WTC11 (cell line): Measurements from ENCODE around the gene TTLL5. TPM values are rescaled to one million over a fixed set of nuclear protein-coding genes. Genes with fewer than 3 reads are reported as not detected.

Source experiments
- ATAC-seq: fragments of 200-7000 bp; cut with Tn5 transposase; 2 replicates; pipeline ENCODE4 v1.10.0; 2021; ENCODE audit warnings: mild to moderate bottlenecking, moderate library complexity
- CTCF ChIA-PET: fragments of 300-600 bp; sonication (Branson Sonifier 250); formaldehyde crosslinking; loops from one replicate; lab custom pipeline; 2021; ENCODE audit warnings: antibody characterized with exemption; lab: Charles Lee
- POLR2A ChIA-PET: fragments of 350-600 bp; sonication (Branson Sonifier 250); formaldehyde crosslinking; loops from one replicate; lab custom pipeline; 2021; ENCODE audit warnings: antibody characterized with exemption; lab: Charles Lee
- DNase-seq: peaks from one replicate; pipeline ENCODE4 v3.0.0; 2021; ENCODE audit warnings: low spot score
- H3K27ac Mint-ChIP-seq: 2 replicates; pipeline ENCODE4 v1.8.0; 2021; ENCODE audit warnings: mixed read lengths
- H3K27me3 Mint-ChIP-seq: 2 replicates; pipeline ENCODE4 v1.8.0; 2021; ENCODE audit warnings: low read depth, mild to moderate bottlenecking, moderate library complexity, mixed read lengths
- H3K36me3 Mint-ChIP-seq: 2 replicates; pipeline ENCODE4 v1.8.0; 2021; ENCODE audit warnings: mixed read lengths
- H3K4me1 Mint-ChIP-seq: 2 replicates; pipeline ENCODE4 v1.8.0; 2022; ENCODE audit warnings: mixed read lengths
- H3K4me3 Mint-ChIP-seq: 2 replicates; pipeline ENCODE4 v1.8.0; 2021; ENCODE audit warnings: mild to moderate bottlenecking, moderate library complexity, mixed read lengths
- H3K9me3 Mint-ChIP-seq: 2 replicates; pipeline ENCODE4 v1.8.0; 2021; ENCODE audit warnings: mixed read lengths
- ATF2 ChIP-seq: sonication (generic); formaldehyde crosslinking; IDR thresholded peaks from 2 replicates; pipeline ENCODE4 v1.8.1; 2022; ENCODE audit warnings: low read depth, missing genetic modification reagents, borderline replicate concordance
- ATF3 ChIP-seq: sonication (generic); formaldehyde crosslinking; conservative IDR thresholded peaks from 2 replicates; pipeline ENCODE4 v1.8.1; 2022; ENCODE audit warnings: mild to moderate bottlenecking, missing genetic modification reagents
- E2F1 ChIP-seq: sonication (generic); formaldehyde crosslinking; IDR thresholded peaks from 2 replicates; pipeline ENCODE4 v1.8.0; 2022; ENCODE audit warnings: mild to moderate bottlenecking, missing genetic modification reagents
- E2F5 ChIP-seq: sonication (generic); formaldehyde crosslinking; IDR thresholded peaks from 2 replicates; pipeline ENCODE4 v1.8.1; 2022; ENCODE audit warnings: mild to moderate bottlenecking, moderate library complexity, missing genetic modification reagents
- ESRRA ChIP-seq: sonication (generic); formaldehyde crosslinking; IDR thresholded peaks from 2 replicates; pipeline ENCODE4 v1.8.1; 2022; ENCODE audit warnings: mild to moderate bottlenecking, missing genetic modification reagents, borderline replicate concordance
- FOXP1 ChIP-seq: sonication (generic); formaldehyde crosslinking; IDR thresholded peaks from 2 replicates; pipeline ENCODE4 v1.8.0; 2022; ENCODE audit warnings: missing genetic modification reagents, mild to moderate bottlenecking, moderate library complexity, borderline replicate concordance
- FOXP4 ChIP-seq: sonication (generic); formaldehyde crosslinking; IDR thresholded peaks from 2 replicates; pipeline ENCODE4 v1.8.0; 2022; ENCODE audit warnings: mild to moderate bottlenecking, missing genetic modification reagents
- GTF2I ChIP-seq: fragments of 250-450 bp; sonication (Bioruptor Pico); conservative IDR thresholded peaks from 2 replicates; pipeline ENCODE4 v1.4.0; 2021; ENCODE audit warnings: mild to moderate bottlenecking
- MXD4 ChIP-seq: fragments of 250-450 bp; sonication (Bioruptor Pico); IDR thresholded peaks from 2 replicates; pipeline ENCODE4 v1.8.0; 2021; ENCODE audit warnings: mild to moderate bottlenecking, moderate library complexity, borderline replicate concordance
- NR1H2 ChIP-seq: sonication (generic); formaldehyde crosslinking; IDR thresholded peaks from 2 replicates; pipeline ENCODE4 v1.9.0; 2021; ENCODE audit warnings: mild to moderate bottlenecking, moderate library complexity, missing genetic modification reagents
- PRDM15 ChIP-seq: sonication (generic); formaldehyde crosslinking; IDR thresholded peaks from 2 replicates; pipeline ENCODE4 v1.8.0; 2022; ENCODE audit warnings: missing genetic modification reagents
- PREB ChIP-seq: sonication (generic); formaldehyde crosslinking; IDR thresholded peaks from 2 replicates; pipeline ENCODE4 v1.8.1; 2022; ENCODE audit warnings: mild to moderate bottlenecking, missing genetic modification reagents, moderate library complexity, borderline replicate concordance
- SOX15 ChIP-seq: fragments of 250-450 bp; sonication (Bioruptor Pico); IDR thresholded peaks from 2 replicates; pipeline ENCODE4 v1.9.0; 2021; ENCODE audit warnings: mild to moderate bottlenecking
- TEAD4 ChIP-seq: sonication (generic); formaldehyde crosslinking; IDR thresholded peaks from 2 replicates; pipeline ENCODE4 v1.8.0; 2022; ENCODE audit warnings: mild to moderate bottlenecking, missing genetic modification reagents
- ZBTB43 ChIP-seq: sonication (generic); formaldehyde crosslinking; IDR thresholded peaks from 2 replicates; pipeline ENCODE4 v1.8.1; 2023; ENCODE audit warnings: mild to moderate bottlenecking, missing genetic modification reagents
- ZMAT4 ChIP-seq: fragments of 250-450 bp; sonication (Bioruptor Pico); IDR thresholded peaks from 2 replicates; pipeline ENCODE4 v1.9.0; 2021; ENCODE audit warnings: mild to moderate bottlenecking
- ZNF423 ChIP-seq: fragments of 250-450 bp; sonication (Bioruptor Pico); IDR thresholded peaks from 2 replicates; pipeline ENCODE4 v2.1.2; 2022; ENCODE audit warnings: mild to moderate bottlenecking, moderate library complexity
- total RNA-seq: library from RNA; stranded (reverse); gene quantifications from 3 replicates; pipeline ENCODE4 v1.2.3, GENCODE V29; 2021

TTLL5 gene
- total RNA-seq, 1 experiment from 2014 or later: 39.6 TPM

GRCh38 chr14:75904311-75904710, 243.3 kb downstream of the TTLL5 start:
- Mint-ChIP-seq H3K27ac (no peak overlapping the region), H3K9me3 (no peaks in the 10 kb centered on the region), H3K27me3 (no peaks in the 10 kb centered on the region), H3K4me3 (no peak overlapping the region), H3K36me3 (no peaks in the 10 kb centered on the region), H3K4me1 (no peaks in the 10 kb centered on the region)
- no peak for DNase-seq
- ChIA-PET POLR2A (no interaction called here), CTCF (no interaction called here)
- ATAC-seq: no peak
- TF ChIP-seq ZBTB43 (CRISPR knock-in tag): no peak
- TF ChIP-seq E2F1 (CRISPR knock-in tag): no peak
- no peak for TF ChIP-seq PREB (CRISPR knock-in tag)
- TF ChIP-seq PRDM15 (CRISPR knock-in tag): no peak
- no peak for TF ChIP-seq ZNF423 (CRISPR knock-in tag)
- no peak for TF ChIP-seq NR1H2
- TF ChIP-seq FOXP4 (CRISPR knock-in tag): no peak
- TF ChIP-seq MXD4 (CRISPR knock-in tag): no peak
- no peak for TF ChIP-seq SOX15 (CRISPR knock-in tag)
- no peak for TF ChIP-seq E2F5 (CRISPR knock-in tag)
- no peak for TF ChIP-seq FOXP1 (CRISPR knock-in tag)
- no peak for TF ChIP-seq ATF3 (CRISPR knock-in tag)
- no peak for TF ChIP-seq ATF2 (CRISPR knock-in tag)
- TF ChIP-seq TEAD4: no peak
- TF ChIP-seq ZMAT4 (CRISPR knock-in tag): no peak
- TF ChIP-seq ESRRA (CRISPR knock-in tag): no peak
- TF ChIP-seq GTF2I (CRISPR knock-in tag): no peak
